PC-9 (cell line): ENCODE measurements around the gene CRYZL1.

Experiments
- EZH2 ChIP-seq: fragments of 200-600 bp; sonication (generic); IDR thresholded peaks from 2 replicates; pipeline ENCODE4 v1.8.0; 2017; ENCODE audit warnings: antibody characterized with exemption, low read depth
- TF ChIP-seq, protein P1 (sequence below): fragments of 200-600 bp; sonication (generic); conservative IDR thresholded peaks from 2 replicates; pipeline ENCODE4 v1.6.1; 2017; ENCODE audit warnings: mixed run types, antibody characterized with exemption, mild to moderate bottlenecking, moderate library complexity

DNA sequence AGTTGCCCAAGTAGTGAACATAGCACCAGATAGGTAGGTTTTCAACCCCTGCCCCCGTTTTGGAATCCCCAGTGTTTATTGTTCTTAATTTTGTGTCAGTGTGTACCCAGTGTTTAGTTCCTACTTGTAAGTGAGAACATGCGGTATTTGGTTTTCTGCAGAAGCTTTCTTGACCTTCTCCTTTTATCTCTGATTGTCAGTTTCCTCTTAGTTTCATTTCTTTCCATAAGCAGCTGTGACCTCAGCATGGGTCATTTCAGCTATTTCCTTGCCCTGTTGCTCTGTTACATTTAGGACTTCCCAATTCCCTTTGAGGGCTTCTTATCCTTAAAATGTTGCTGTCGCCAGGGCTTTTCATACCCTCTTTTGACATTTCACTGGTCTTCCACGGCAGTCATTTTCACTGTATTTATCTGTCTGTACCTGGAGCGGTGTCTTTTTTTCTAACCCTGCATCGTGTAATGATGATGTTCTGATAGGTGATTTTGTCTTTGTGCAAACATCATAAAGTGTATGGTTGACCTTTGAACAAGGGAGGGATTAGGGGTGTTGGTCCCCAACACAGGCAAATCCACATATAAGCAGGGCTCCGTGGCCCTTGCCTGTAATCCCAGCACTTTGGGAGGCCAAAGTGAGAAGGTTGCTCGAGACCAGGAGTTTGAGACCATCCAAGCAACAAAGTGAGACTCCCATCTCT, 15.7 kb upstream of the CRYZL1 start:
- TF ChIP-seq, protein P1, sequence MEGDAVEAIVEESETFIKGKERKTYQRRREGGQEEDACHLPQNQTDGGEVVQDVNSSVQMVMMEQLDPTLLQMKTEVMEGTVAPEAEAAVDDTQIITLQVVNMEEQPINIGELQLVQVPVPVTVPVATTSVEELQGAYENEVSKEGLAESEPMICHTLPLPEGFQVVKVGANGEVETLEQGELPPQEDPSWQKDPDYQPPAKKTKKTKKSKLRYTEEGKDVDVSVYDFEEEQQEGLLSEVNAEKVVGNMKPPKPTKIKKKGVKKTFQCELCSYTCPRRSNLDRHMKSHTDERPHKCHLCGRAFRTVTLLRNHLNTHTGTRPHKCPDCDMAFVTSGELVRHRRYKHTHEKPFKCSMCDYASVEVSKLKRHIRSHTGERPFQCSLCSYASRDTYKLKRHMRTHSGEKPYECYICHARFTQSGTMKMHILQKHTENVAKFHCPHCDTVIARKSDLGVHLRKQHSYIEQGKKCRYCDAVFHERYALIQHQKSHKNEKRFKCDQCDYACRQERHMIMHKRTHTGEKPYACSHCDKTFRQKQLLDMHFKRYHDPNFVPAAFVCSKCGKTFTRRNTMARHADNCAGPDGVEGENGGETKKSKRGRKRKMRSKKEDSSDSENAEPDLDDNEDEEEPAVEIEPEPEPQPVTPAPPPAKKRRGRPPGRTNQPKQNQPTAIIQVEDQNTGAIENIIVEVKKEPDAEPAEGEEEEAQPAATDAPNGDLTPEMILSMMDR = no peak
- TF ChIP-seq EZH2 = no peak
